HepG2 (cell line): ENCODE results near the gene PLXND1. TPM values are rescaled to one million over a fixed set of nuclear protein-coding genes. Genes with fewer than 3 reads are reported as not detected.

ENCODE experiments used
- ATAC-seq: fragments of 200-7000 bp; cut with Tn5 transposase; 3 replicates; pipeline ENCODE4 v1.9.1; 2020; ENCODE audit warnings: mild to moderate bottlenecking, moderate library complexity
- BruUV-seq: library from RNA; stranded (reverse); fragments of 400-500 nt; replicated peaks from 2 replicates; lab custom pipeline; 2021; lab: Mats Ljungman, UMichigan
- CTCF ChIA-PET: fragments of 300-600 bp; formaldehyde crosslinking; extraction: SDS; loops from one replicate; lab custom pipeline; 2021; ENCODE audit warnings: low total read pairs, inconsistent platforms, low intra/inter-chr PET ratio; lab: Yijun Ruan, JAX
- POLR2A ChIA-PET: fragments of 350-600 bp; sonication (Branson Sonifier 250); formaldehyde crosslinking; loops from one replicate; lab custom pipeline; 2020; ENCODE audit warnings: antibody characterized with exemption, inconsistent platforms; lab: Yijun Ruan, JAX
- DNase-seq: peaks from one replicate; pipeline ENCODE4 v3.0.0-alpha.2; 2015; ENCODE audit warnings: low spot score
- FAIRE-seq: peaks from 3 replicates; lab custom pipeline; 2011; peaks lifted over from hg19 to GRCh38; lab: Jason Lieb, UNC
- H2AFZ ChIP-seq: one replicate; pipeline ENCODE4 v1.6.1; 2011; ENCODE audit warnings: low read length, inconsistent platforms
- H3K27ac ChIP-seq: fragments of 300-600 bp; 3 replicates; pipeline ENCODE4 v1.8.0; 2011; ENCODE audit warnings: mixed run types, mild to moderate bottlenecking, mixed read lengths, low read length, inconsistent platforms; ENCODE audit not compliant: insufficient read depth; ENCODE audit errors: extremely low read length
- H3K27me3 ChIP-seq, 2 experiments: fragments of 200-600 bp in 1 of 2; 2 replicates in 1 of 2; 3 replicates in 1 of 2; pipeline versions ENCODE4 v1.6.0 to v1.8.0; 2011; ENCODE audit warnings: low read length in 2 of 2, mild to moderate bottlenecking in 2 of 2, moderate library complexity in 2 of 2, inconsistent platforms in 1 of 2; ENCODE audit not compliant: insufficient read depth in 2 of 2, control insufficient read depth in 1 of 2
- H3K36me3 ChIP-seq, 2 experiments: fragments of 200-600 bp in 1 of 2; replicated peaks in 1 of 2; 2 replicates in 1 of 2; 3 replicates in 1 of 2; pipeline versions ENCODE4 v1.5.1 to v1.8.0; 2011; ENCODE audit warnings: low read length in 2 of 2, inconsistent platforms in 1 of 2; ENCODE audit not compliant: insufficient read depth in 2 of 2, control insufficient read depth in 1 of 2
- H3K4me1 ChIP-seq: 2 replicates; pipeline ENCODE4 v1.5.1; 2012; ENCODE audit warnings: low read length, inconsistent platforms; ENCODE audit not compliant: insufficient read depth
- H3K4me2 ChIP-seq: 2 replicates; pipeline ENCODE4 v1.6.0; 2011; ENCODE audit warnings: low read depth, low read length, inconsistent platforms
- H3K4me3 ChIP-seq, 3 experiments: fragments of 200-600 bp in 1 of 3; sonication (generic), shearing (Covaris generic) in 1 of 3; replicated peaks in 1 of 3; 2 replicates each; pipeline ENCODE4 v1.5.1; 2011 to 2016; ENCODE audit warnings: low read length in 3 of 3, inconsistent platforms in 2 of 3, low read depth in 2 of 3, mild to moderate bottlenecking in 2 of 3, control low read depth in 1 of 3, mixed read lengths in 1 of 3; ENCODE audit not compliant: insufficient read depth in 1 of 3
- H3K79me2 ChIP-seq: one replicate; pipeline ENCODE4 v1.6.1; 2011; ENCODE audit warnings: low read length, inconsistent platforms; ENCODE audit not compliant: insufficient read depth
- H3K9ac ChIP-seq: 2 replicates; pipeline ENCODE4 v1.6.0; 2011; ENCODE audit warnings: mild to moderate bottlenecking, low read depth, low read length, inconsistent platforms; ENCODE audit not compliant: insufficient read depth
- H3K9me3 ChIP-seq: 2 replicates; pipeline ENCODE4 v1.5.1; 2012; ENCODE audit warnings: mild to moderate bottlenecking, low read length
- H4K20me1 ChIP-seq: 2 replicates; pipeline ENCODE4 v1.6.0; 2011; ENCODE audit warnings: inconsistent platforms, mild to moderate bottlenecking, low read length, moderate library complexity; ENCODE audit not compliant: insufficient read depth
- EED ChIP-seq: sonication (generic); formaldehyde crosslinking; IDR thresholded peaks from 2 replicates; pipeline ENCODE4 v1.5.0; 2020; ENCODE audit warnings: mild to moderate bottlenecking, missing genetic modification reagents
- ERF ChIP-seq: IDR thresholded peaks from 2 replicates; pipeline ENCODE4 v1.6.1; 2018; ENCODE audit warnings: missing biosample characterization, missing genetic modification reagents
- MAZ ChIP-seq, 2 experiments: sonication (generic) in 1 of 2; formaldehyde crosslinking in 1 of 2; IDR thresholded peaks; 2 replicates each; pipeline versions ENCODE4 v1.5.0 to v1.6.1; 2012 to 2020; ENCODE audit warnings: low read depth in 2 of 2, mild to moderate bottlenecking in 2 of 2, borderline replicate concordance in 1 of 2, improper control_type of control experiment in 1 of 2, low read length in 1 of 2, missing genetic modification reagents in 1 of 2, moderate library complexity in 1 of 2
- MXD1 ChIP-seq: sonication (generic); formaldehyde crosslinking; IDR thresholded peaks from 2 replicates; pipeline ENCODE4 v1.4.0; 2020; ENCODE audit warnings: mild to moderate bottlenecking, missing genetic modification reagents
- SKIL ChIP-seq: sonication (generic); formaldehyde crosslinking; IDR thresholded peaks from 2 replicates; pipeline ENCODE4 v1.8.0; 2022; ENCODE audit warnings: missing genetic modification reagents, mild to moderate bottlenecking, moderate library complexity, borderline replicate concordance
- SMC3 ChIP-seq: IDR thresholded peaks from 2 replicates; pipeline ENCODE4 v1.6.1; 2011; ENCODE audit warnings: low read length, improper control_type of control experiment
- TFDP1 ChIP-seq: IDR thresholded peaks from 2 replicates; pipeline ENCODE4 v1.6.1; 2016; ENCODE audit warnings: missing compliant biosample characterization, missing genetic modification reagents, borderline replicate concordance
- ZNF142 ChIP-seq: sonication (generic); formaldehyde crosslinking; IDR thresholded peaks from 2 replicates; pipeline ENCODE4 v1.4.0; 2020; ENCODE audit warnings: missing genetic modification reagents
- ZSCAN9 ChIP-seq: IDR thresholded peaks from 2 replicates; pipeline ENCODE4 v1.6.1; 2016; ENCODE audit warnings: borderline replicate concordance
- WGBS: methylation state at CpG from one replicate; pipeline ENCODE4 v1.1.6; 2017; ENCODE audit warnings: low lambda C conversion rate; 5-methylcytosine and 5-hydroxymethylcytosine counted together
- in situ Hi-C: cut with HindIII; loops from 2 replicates; pipeline ENCODE4 v1.10.0; 2017; ENCODE audit warnings: low pct_unique_long_range_greater_than_20kb; ENCODE audit not compliant: extremely low pct_ligation_motif_present
- intact Hi-C: fragments of 100-400 bp; cut with micrococcal nuclease; formaldehyde crosslinking; loops from one replicate; pipeline ENCODE4 v1.10.0; 2022; ENCODE audit not compliant: unreplicated experiment
- polyA plus RNA-seq, 8 experiments: library from polyadenylated mRNA; depleted of rRNA in 3 of 8; stranded (reverse) in 7 of 8; unstranded in 1 of 8; fragments of >200 nt; fragmentation: Illumina TruSeq in 4 of 8; extraction: Trizol in 4 of 8; gene quantifications; 2 replicates each; pipeline versions ENCODE4 v1.2.1 to v1.2.3, GENCODE V29; 2011 to 2016; ENCODE audit warnings: low read depth in 4 of 8, missing spikeins in 1 of 8, mixed read lengths in 1 of 8; ENCODE audit not compliant: insufficient read depth in 1 of 8
- total RNA-seq, 5 experiments: library from RNA; depleted of rRNA; stranded (reverse); fragments of >200 nt; fragmentation: Illumina TruSeq; extraction: Trizol; gene quantifications; 2 replicates each; pipeline ENCODE4 v1.2.3, GENCODE V29; 2016; ENCODE audit warnings: low read depth in 1 of 5

PLXND1 gene
- total and polyA plus RNA-seq, 2 of the 13 experiments (the other 11 are each of a cell fraction or from before 2014, with no cell fraction given), result 15.9 to 42.0 TPM

GRCh38 chr3:129608087-129608935 is 1.8 kb upstream of the PLXND1 start:
- H2AFZ ChIP-seq, result no peak overlapping the region
- 0 out of 2 replicates have a peak, but pooled peaks have one; percentile 27 for TF ChIP-seq TFDP1 (CRISPR knock-in tag)
- TF ChIP-seq EED (CRISPR knock-in tag), result 0 out of 2 replicates have a peak, but pooled peaks have one; percentile 34
- no peak for TF ChIP-seq ZNF142 (CRISPR knock-in tag)
- TF ChIP-seq SMC3, result peak; percentile 16; the same call in 1 of the 2 replicates
- TF ChIP-seq ZSCAN9 (CRISPR knock-in tag), result no peak
- no peak for TF ChIP-seq ERF
- no peak for TF ChIP-seq MAZ (IDR thresholded peaks at IDR 0.05; ENCODE audit: borderline replicate concordance, low read depth, low read length)
- TF ChIP-seq MAZ (CRISPR knock-in tag; IDR thresholded peaks at IDR 0.05; ENCODE audit: low read depth), result 0 out of 2 replicates have a peak, but pooled peaks have one; percentile 49
- TF ChIP-seq SKIL, result 0 out of 2 replicates have a peak, but pooled peaks have one; percentile 54
- TF ChIP-seq MXD1 (CRISPR knock-in tag), result no peak

More at GRCh38 chr3:129608087-129608935, 1.8 kb upstream of the PLXND1 start:
- Histone ChIP-seq H3K4me3 (peak overlapping the region in 1 of 3 experiments; percentile 82; a peak in 1 of 6 replicates), H3K27ac (no peak overlapping the region), H3K9ac (no peak overlapping the region; the same call in 1 of the 2 replicates), H4K20me1 (peaks cover 15% of the 10 kb centered on the region), H3K27me3 (no peaks in the 10 kb centered on the region; a peak in 1 of 5 replicates), H3K4me2 (peak overlapping the region; percentile 89), H3K79me2 (peaks cover 25% of the 10 kb centered on the region), H3K9me3 (no peaks in the 10 kb centered on the region), H3K4me1 (peaks cover 74% of the 10 kb centered on the region), H3K36me3 (no peaks in the 10 kb centered on the region)
- ChIA-PET CTCF (no interaction called here), POLR2A (interaction anchor here (0.8 to 2.7 kb wide), 4 partner anchors 11 to 118 kb away, joined by 3 to 25 read pairs (median 8); no protein-coding TSS in a partner anchor)
- BruUV-seq, result no TSS peak
- 46% methylated on average over 4 of the region's 17 CpGs for WGBS
- intact Hi-C loops, result no loop called here
- ATAC-seq (no peak), DNase-seq (no peak), FAIRE-seq (peak; percentile 4)
- in situ Hi-C loops, result no loop called here
